NCI-H446 treated with DMSO at 0.1 percent for 48 hours (cell line): Measurements from ENCODE around the gene CDNF.

ENCODE experiments used
- DNase-seq: peaks from one replicate; lab custom pipeline; 2025; lab: John Stamatoyannopoulos, UW

The CDNF gene

DNA sequence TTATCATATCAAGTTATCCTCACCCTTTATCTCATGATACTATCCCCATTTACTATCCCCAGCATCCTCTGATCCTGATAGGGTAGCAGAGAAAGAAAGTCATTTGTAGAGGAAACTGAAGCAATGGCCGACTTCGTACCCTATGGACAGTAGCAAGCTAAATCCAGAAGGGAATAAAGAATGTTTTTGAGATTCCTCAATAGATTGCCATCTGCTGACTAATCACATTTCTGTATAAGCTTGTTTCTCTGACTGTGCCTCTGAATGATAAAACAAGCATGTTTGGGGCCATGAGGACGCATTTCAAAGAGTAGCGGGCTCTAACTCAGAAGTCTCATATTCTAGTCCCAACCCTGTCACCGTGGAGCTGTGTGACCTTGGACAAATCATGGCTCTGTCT is 49.9 kb downstream of the CDNF start:
- DNase-seq, result no peak

DNA sequence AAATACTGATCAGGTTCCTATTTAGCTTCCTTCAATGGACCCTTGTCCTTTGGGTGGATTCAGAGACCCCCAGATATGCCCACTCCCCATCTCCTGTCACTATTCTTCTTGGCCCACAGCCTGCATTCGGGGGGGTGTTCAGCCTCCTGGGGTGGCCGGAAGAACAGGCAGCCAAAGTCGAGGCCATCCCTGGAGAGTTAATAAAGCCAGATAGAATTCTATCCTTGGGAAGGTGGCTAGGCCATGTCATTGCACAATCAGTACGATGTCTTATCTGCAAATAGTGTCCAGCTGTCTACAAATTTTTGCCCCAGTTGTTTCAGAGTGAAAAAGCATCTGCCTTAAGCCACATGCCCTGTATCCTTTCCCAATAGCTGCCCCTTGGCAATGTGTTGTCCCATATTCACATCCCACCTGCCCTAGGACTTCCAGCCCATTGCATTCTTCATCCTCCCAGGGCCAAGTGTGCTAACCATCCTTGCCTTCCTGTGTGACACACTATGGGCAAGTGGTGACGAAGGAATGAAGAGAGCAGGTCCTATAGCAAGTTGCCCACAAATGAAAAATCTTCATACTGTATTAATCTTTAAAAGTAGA is 53.3 kb downstream of the CDNF start:
- no peak for DNase-seq

- DNase-seq, result no peak
Observed at GRCh38 chr10:14782691-14783363, 55.0 kb downstream of the CDNF start.

DNA sequence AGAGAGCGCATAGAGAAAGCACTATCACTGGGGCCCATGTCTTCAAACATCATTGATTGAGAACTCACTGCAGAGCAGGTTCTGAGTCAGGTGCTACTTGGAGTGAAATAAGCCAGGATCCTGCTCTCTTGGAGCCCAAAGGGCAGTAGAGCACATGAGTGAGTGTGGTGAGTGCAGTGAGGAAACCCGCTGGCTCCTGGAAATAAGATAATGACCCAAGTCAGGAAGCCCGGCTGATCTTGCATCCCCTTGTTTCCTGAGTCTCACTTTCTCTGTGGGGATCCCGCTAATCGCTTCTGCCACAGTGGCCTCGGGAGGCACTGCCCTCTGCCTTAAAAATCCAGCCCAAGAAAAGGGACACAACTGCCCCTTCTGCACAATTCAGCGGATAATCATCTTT is 56.1 kb downstream of the CDNF start:
- DNase-seq, result no peak

- no peak for DNase-seq
Observed at GRCh38 chr10:14779001-14779651, 58.7 kb downstream of the CDNF start.

DNA sequence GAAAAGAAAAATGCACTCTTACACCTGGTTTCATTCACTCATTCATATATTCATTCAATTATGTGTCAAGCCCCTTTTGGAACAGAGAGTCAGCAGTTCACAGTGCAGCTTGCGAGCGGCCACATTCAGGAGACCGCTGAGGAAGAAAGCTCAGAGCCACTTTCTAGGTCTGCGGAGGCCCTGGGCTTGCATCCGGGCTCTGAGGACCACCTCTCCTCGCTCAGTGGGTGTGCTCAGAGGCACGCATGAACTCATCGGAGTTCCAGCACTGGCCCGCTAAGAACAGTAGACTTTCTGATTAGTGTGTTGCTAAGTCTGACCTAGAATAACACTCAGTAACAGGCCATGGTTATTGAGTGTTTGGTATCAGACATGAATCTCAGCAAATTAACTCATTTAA is 61.3 kb downstream of the CDNF start:
- no peak for DNase-seq

- no peak for DNase-seq
Observed at GRCh38 chr10:14775656-14776055, 62.2 kb downstream of the CDNF start.

DNA sequence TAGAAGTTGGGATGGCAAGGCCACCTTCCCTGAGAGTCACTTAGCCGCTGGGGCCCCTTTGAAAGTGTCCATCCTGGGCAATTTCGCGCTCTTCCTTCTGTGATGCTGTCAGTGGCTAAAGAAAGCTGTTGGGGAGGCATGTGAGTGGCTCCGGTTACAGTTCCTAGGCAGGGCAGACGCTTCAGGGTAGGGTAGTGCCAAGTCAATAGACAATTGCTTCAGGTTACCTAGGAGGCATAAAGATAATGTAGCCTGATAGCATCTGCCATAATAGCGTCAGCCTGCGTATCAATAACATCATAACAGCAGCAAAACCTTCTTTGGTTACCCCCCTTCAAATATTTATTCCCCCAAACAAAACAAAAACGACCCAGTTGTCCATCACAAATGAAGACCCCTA is 63.0 kb downstream of the CDNF start, which contains the start of gene FAM107B:
Gene FAM107B (minus strand): TSS at position 101 of the 400 bp plus-strand sequence. CDS start 234 bp downstream, outside the sequence.
- no peak for DNase-seq

DNA sequence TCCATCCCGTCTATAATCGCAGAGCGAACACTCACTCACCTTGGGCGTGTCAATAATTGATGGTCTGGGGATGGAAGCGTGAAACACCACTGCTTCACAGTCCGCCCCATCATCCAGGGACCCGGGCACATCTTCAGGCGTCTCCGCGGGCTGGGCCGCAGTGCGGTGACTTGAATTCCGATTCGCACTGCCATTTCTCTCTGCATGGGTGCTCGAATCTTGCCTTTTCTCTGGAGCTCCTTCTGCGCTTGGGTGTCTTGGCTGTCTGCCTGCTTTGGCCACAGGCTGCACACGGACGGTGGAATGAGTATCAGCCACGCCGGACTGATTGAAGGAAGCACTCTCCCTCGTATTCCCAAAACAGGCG is 63.6 kb downstream of the CDNF start:
- no peak for DNase-seq

DNA sequence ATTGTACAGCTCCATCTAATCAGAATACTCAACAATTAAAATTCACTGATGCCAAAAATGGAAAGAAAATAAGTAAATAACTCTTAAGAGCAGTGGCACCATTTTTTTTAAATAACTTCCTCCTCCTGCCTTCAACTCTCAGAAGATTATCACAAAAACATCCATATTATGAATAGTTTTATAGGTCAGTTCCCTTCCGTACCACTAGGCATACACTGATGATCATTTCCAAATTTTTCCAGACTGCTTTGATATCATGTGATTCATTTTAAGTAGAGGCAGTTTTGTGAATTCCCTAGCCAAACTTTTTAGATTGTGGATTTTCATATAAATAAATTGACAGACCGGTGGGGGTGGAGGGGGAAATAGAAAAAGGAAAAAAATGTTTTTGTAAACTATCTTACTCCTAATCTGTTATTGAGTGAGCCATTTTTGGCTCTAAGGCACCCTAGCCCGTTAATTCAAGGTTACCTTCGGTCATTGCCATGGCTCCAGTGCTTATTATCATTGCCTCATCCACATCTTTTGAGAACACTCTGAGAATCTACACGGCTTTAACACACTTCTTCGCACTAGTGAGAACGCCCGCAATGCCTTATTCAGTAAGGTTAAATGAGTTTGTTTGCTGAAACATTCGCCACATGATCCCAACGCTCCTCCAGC is 64.2 kb downstream of the CDNF start:
- DNase-seq, result no peak

DNA sequence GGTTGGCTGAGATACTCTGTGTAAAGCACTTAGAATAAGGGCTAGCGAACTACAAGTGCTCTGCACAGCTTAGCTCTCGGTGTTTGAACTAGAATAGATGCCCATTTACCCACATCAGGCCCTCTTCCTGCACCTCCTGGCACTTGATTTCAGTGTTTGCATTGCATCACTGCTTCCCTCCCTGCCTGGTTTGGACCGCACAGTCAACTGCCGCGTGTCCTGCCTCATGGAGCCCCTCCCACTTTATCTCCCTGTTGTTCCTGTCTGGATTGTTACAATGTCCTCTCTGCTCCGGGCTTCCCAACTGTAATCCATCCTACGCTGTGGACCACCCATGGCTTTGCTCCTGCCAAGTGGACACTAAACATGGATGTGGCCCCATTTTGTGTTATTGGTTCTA is 65.4 kb downstream of the CDNF start:
- no peak for DNase-seq

DNA sequence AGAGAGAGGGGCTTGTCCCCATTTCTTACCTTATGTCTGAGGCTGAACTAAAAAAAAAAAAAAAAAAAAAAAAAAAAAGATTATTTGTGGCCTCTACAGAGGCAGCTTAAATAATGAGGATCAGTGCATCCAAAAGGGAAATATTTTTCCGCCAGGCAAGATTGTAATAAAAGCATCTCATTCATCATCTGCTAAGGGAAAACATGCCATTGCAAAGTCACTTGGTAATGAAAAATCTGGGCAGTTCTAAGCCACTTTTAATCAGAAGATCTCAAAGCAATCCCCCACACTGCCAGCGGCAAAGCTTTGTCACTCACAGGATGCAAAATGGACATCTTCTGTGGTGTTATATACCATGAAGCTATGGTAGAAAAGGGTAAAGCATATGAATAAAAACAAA is 66.9 kb downstream of the CDNF start:
- no peak for DNase-seq
